GM18505 (cell line): ENCODE data around the gene NCKAP1.
"Not testable (repeated sequence)": the region's sequence is repeated elsewhere in the genome, so short reads cannot be mapped to it uniquely, and the experiment has no call there.

Experiments used
- ATAC-seq: cut with Tn5 transposase; IDR thresholded peaks from one replicate; pipeline ENCODE4 v1.9.1; 2021; ENCODE audit not compliant: unreplicated experiment
- POLR2A ChIP-seq: IDR thresholded peaks from 4 replicates; pipeline ENCODE4 v1.6.1; 2011; ENCODE audit warnings: borderline replicate concordance; ENCODE audit not compliant: insufficient read depth, insufficient read length; ENCODE audit errors: extremely low read depth

Gene NCKAP1

DNA sequence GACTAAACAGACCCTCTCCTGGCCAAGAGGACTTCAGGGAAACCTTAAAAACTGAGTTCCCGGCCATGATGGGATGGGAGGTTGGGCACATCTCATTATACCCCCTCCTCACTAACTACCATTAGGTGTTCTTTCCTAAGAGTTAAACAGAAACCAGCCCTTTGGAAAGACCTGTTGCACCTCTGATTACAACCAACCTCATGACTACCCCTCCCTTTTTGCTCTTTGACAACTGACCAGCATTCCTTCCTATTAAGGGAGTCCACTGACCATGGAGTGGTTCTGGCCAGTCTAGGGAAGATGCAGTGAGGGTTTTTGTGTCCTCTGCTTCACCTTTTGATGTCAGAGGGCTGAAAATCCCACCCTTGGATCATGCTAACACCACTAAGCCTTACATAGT lies 127.3 kb downstream of the NCKAP1 start:
- ATAC-seq: no peak
- TF ChIP-seq POLR2A: no peak

DNA sequence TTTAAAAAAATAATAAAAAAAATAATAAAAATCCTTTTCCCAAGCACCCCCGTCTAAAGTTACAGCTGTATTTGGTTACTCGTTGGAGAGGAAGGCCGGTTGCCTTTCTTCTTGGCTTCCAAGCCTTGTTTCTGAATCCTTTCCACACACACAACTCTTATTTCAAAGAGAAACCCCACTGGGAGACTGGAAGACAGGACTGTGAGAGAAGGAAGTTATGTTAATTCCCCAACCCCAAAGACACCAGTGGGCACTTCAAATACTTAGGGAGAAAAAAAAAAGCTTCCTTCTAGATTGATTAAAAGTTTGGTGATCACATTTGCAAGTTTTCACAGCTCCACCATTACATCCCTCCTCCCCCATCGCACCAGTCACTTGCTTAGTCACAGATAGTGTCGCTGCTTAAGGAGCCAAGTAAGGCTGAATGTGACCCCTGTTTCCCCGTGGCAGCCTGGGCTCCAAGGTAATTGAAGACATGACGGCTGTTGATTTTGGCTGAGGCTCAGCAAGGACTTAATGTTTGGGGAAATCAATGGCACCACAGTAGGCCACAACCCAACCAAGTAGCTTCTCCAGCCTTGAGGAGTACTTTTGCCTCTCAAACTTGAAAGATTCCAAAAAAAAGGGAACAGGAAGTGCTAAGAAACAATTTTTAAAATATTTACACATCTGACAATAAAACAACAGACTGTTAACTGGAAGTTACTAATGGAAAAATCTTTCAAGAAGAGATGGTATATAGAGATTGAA lies 131.0 kb downstream of the NCKAP1 start:
- no peak for TF ChIP-seq POLR2A
- ATAC-seq: no peak

DNA sequence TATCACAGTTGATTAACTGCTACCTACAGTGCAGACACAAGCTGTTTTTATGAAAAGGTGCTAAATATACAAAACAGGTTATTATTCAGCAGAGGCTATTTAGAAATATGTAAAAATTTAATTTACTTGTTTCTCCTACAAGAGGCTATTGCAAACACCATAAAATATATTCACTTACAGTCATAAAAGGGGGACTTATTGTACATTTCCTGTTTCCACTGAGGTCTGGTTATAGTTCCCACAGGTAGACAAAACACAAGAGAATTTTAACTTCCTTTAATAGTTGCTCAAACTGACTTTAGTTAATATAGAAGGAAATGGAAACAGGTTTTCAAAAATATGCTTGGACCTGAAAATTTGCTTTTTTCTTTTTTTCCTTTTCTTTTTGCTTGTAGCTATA lies 131.8 kb downstream of the NCKAP1 start:
- TF ChIP-seq POLR2A: no peak
- ATAC-seq: no peak

DNA sequence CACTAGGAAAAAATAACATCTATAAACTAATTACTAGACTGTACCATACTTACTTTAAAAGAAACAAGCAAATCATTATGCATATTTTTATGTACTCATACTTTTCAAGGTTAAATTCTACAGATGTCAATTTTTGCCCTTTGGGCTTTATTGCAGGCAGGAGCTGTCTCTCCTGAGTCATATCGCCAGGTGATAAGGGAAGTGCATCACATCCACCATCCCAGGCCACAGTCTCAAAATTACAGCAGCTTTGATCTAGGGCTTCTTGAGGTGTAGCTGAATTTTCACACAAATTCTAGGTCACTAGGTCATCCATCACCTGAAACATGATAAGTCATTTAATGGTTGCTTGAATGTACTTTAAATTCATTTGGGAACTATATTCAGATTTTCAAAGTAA lies 133.4 kb downstream of the NCKAP1 start:
- ATAC-seq: no peak
- TF ChIP-seq POLR2A: no peak

DNA sequence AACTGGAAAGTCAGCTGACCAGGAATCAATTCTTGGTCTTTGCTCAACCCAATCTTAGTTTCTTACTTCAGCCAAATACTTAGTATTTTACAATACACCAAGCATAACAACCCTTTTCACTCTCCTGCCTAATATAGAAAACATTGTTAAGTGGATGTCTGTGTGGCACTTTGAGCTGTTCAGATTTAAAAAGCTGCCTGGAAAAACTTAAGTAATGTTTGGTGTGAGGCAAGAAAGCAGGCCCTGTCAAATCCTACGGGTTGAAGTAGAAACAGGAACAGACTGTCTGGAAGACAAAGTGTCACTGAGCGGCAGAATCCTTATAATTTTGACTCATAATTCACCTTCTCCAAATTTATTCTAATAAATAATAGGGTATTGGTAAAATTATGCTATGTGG lies 134.7 kb downstream of the NCKAP1 start:
- no peak for ATAC-seq
- TF ChIP-seq POLR2A: no peak

DNA sequence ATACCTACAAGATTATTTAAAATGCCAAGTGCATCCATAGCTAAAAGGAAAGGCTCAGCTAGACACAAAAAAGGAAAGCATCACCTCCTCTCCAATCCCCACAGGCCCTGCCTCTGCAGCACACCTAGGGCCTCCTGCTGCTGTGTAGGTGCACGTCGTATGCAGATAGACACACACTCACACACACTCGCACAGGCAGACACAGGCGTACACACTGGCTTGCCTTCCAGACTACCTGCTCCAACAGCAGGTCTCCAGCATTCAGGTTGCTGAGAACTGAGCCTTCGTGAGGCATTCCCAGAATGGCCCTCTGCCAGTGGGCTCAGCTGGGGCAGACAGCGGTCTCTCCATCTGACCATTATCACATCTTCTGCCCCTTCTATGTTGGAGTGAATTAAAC lies 136.5 kb downstream of the NCKAP1 start:
- ATAC-seq: no peak
- TF ChIP-seq POLR2A: no peak

DNA sequence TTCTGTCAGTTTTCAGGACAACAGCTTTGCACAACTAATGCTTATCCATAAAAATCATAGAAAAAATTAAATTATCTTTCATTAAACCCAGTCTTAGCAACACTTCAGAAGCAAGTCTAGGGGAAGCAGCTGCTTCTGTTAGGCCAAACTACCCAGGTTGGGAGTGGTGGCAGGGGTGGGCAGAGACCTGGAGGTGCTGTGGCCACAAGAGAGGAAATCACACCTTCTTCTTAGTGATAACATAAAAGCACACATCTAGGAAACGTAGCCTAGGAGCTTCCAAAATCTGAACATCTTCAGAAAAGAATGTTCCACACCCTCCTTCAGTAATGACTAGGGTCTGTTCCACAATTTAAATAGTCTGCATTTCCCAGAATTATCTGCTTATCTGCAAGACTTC lies 139.5 kb downstream of the NCKAP1 start:
- TF ChIP-seq POLR2A: no peak
- ATAC-seq: no peak

DNA sequence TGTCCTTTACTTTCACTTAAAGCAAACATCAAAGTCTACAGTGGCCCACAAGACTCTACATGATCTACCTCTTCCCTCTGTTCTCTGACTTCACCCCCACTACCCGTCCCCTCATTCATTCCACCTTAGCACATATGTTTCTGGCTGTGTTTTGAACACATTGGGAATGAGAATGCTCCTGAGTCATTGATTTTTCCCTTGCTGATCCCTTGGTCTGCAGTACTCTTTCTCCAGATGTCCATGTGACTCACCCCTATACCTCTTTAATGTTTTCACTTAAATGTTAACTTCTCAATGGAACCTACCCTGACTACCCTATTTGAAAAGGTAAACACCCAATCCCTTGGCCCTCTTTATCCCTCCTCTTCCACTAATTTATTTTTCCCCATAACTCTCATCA lies 141.1 kb downstream of the NCKAP1 start:
- TF ChIP-seq POLR2A: no peak
- no peak for ATAC-seq

DNA sequence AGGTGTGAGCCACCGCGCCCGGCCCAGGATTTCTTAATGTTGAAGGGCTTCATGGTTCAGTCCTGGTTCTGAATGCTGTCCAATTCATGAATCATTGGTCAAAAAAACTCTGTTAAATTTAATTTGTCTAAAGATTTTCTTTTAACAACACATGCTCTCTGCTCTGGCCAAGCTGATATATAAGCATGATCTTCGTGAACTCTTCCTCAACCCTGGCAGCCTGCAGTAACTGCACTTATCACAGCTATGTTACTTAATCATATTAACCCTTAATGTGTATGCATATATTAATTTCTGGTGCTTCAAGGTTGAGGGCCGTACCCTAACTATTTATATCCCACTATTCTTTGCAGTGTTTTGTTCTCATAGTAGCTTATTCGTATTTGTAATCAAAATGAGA lies 142.5 kb downstream of the NCKAP1 start:
- TF ChIP-seq POLR2A: no peak
- no peak for ATAC-seq

DNA sequence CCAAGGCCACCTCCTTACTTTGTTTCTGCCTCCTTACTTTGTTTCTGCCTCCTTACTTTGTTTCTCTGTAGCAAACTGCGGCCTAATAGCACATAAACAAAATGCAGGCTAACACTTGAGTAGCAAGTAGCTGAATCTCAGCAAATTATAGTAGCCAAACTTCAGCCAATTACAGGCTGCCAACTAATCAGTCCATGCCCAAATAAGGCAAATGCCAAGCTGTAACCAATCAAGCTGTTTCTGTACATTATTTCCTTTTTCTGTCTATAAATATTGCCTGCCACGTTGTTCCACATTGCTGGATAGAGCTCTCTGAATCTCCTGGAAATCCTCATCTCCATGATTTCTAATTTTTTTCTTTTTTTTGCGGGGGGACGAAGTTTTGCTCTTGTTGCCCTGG lies 143.1 kb downstream of the NCKAP1 start:
- no peak for ATAC-seq
- TF ChIP-seq POLR2A: no peak

DNA sequence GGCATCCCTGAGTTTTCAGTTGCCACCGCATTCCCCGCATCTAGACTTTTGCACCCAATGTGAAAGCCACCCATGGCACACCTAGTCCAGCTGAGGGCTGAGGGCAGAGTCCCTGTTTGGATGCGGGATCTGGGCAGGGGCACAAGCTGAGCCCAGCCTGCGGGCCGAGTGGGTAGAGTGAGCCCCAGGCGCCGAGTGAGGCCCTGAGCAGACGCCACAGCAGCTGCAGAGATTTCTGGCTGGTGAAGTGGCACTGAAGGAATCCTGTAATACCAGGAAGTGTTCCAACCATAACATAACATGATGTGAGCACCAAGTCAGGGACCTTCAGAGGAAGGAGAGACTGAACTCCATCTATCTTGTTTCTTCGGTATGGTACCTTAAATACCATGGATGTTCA lies 144.1 kb downstream of the NCKAP1 start:
- ATAC-seq: no peak
- TF ChIP-seq POLR2A: no peak

DNA sequence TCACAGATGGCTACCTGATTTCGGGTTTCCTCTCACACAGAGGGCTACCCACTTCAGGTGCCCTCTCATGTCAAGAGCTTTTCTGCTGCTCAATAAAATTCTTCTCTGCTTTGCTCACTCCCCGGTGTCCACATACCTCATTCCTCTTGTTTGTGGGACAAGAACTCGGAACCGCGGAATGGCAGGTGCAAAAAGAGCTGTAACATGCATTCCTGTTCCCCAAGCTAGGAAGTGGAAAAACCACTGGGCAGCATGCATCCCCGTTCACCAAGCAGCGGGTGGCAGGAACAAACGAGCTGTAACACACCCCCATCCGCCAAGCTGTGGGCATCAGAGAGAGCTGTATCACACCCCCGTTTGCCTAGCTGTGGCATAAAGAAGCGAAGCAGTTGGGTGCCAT lies 144.6 kb downstream of the NCKAP1 start:
- TF ChIP-seq POLR2A: no peak
- ATAC-seq: no peak

DNA sequence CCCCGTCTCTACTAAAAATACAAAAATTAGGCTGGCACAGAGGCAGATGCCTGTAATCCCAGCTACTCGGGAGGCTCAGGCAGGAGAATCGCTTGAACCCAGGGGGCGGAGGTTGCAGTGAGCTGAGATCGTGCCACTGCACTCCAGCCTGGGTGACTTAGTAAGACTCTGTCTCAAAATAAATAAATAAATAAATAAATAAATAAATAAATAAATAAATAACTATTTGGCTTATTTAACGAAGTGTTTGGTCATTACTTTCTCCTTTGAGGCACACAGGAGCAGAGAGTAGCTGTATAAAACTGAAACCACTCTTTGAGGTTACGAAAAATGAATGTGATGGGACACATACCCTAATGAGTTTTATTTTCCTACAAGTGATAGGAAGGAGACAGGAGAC lies 145.2 kb downstream of the NCKAP1 start:
- ATAC-seq: not testable (repeated sequence)

DNA sequence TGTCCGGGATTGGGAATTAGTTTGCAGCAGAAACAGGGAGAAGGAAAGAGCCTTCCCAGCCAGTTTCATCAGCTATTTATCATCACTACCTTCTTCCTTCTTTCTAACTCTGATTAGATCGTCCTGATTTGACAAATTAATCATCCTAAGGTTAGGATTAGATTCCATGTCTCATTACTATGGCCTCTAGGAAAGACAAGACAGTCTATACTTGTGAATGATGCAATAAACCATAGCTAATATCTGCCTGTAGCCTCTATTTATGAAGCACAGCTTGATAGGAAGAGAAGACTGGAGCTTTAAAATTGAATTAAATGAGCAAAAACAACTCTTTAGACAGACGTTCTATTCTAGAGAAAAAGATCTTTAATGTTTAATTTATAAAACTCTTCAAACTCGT lies 146.6 kb downstream of the NCKAP1 start:
- ATAC-seq: no peak

DNA sequence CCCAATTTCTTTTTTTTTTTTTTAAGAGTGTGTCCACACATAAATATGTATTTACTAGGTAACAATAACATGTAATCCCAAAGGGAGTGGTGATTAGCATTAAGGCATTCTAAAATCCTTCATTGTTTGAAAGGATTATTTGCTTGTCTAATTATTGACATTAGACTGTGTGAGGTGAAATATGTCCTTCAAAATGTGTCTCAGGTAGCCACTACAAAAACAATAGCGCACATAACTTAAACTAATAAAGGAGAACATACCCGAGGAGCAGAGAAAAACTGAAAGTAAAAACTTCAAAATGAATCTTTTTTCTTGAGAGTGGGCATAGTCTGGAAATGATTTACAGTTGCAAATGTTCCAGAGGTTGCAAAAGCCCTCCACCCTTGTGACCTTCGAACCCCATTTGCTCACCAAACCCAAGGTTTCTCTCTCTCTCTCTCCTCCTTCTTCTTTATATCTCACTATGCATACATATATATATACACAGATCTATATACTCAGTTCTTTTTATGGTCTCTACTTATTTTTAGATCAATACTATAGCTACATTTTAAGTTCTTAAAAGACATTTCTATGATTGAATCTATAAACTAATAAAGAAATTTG lies 147.4 kb downstream of the NCKAP1 start:
- TF ChIP-seq POLR2A: no peak
- ATAC-seq: no peak

More for the DNA sequence above, 146.6 kb downstream of the NCKAP1 start:
- no peak for TF ChIP-seq POLR2A

DNA sequence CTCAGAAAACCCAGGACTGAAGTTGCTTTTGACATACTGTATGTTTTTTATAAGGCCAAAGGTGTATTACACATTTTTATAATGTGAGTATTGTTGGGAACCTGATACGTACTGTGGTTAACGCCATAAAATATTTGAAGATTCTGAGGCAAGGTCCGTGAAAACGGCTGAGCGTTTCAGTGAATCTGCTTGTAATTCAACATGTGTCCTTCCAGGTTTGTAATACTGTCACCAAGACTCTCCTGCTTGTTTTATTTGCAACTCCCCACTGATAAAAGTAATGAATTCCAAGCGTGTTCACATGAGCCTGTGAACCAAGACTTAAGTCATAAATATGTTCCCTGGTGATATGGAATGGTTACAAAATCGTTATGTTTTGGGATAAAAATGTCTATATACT lies 148.0 kb downstream of the NCKAP1 start:
- no peak for ATAC-seq
- no peak for TF ChIP-seq POLR2A
